Measurements from ENCODE around the gene PLA2R1.

DNA sequence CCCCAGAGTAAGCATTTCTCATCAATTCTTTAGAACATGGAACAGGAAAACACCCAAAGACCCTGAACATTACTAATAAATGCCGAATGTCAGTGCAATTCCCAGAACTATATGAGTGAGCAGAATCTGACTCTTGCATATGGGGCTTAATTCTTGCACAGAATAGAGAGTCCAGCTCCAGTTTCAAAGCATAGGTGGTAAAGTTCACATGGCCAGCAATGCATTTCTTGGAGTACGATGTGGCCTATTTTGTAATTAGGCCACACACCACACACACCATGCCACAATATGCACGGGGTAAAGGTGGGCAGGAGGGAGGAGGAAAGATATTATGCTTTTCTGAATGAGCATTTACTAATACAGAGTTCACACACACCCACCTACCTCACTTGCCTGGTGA lies 56.5 kb downstream of the PLA2R1 start:
- TF ChIP-seq EZH2 (IDR thresholded peaks at IDR 0.05; ENCODE audit: borderline replicate concordance, low read depth, low read length, poor library complexity, severe bottlenecking), result no peak
- TF ChIP-seq, protein P1, sequence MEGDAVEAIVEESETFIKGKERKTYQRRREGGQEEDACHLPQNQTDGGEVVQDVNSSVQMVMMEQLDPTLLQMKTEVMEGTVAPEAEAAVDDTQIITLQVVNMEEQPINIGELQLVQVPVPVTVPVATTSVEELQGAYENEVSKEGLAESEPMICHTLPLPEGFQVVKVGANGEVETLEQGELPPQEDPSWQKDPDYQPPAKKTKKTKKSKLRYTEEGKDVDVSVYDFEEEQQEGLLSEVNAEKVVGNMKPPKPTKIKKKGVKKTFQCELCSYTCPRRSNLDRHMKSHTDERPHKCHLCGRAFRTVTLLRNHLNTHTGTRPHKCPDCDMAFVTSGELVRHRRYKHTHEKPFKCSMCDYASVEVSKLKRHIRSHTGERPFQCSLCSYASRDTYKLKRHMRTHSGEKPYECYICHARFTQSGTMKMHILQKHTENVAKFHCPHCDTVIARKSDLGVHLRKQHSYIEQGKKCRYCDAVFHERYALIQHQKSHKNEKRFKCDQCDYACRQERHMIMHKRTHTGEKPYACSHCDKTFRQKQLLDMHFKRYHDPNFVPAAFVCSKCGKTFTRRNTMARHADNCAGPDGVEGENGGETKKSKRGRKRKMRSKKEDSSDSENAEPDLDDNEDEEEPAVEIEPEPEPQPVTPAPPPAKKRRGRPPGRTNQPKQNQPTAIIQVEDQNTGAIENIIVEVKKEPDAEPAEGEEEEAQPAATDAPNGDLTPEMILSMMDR (conservative IDR thresholded peaks at IDR 0.05; ENCODE audit: low read depth, low read length), result no peak
